ENCODE data around the gene RNFT2.

- TF ChIP-seq, protein P1, sequence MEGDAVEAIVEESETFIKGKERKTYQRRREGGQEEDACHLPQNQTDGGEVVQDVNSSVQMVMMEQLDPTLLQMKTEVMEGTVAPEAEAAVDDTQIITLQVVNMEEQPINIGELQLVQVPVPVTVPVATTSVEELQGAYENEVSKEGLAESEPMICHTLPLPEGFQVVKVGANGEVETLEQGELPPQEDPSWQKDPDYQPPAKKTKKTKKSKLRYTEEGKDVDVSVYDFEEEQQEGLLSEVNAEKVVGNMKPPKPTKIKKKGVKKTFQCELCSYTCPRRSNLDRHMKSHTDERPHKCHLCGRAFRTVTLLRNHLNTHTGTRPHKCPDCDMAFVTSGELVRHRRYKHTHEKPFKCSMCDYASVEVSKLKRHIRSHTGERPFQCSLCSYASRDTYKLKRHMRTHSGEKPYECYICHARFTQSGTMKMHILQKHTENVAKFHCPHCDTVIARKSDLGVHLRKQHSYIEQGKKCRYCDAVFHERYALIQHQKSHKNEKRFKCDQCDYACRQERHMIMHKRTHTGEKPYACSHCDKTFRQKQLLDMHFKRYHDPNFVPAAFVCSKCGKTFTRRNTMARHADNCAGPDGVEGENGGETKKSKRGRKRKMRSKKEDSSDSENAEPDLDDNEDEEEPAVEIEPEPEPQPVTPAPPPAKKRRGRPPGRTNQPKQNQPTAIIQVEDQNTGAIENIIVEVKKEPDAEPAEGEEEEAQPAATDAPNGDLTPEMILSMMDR (IDR thresholded peaks at IDR 0.05; ENCODE audit: low read depth, low read length, poor library complexity, severe bottlenecking) = no peak
- TF ChIP-seq EZH2phosphoT487 (IDR thresholded peaks at IDR 0.05; ENCODE audit: borderline replicate concordance, low read length) = no peak
Observed at GRCh38 chr12:116896411-116896924, 158.4 kb downstream of the RNFT2 start.

All from DOHH2 (cell line).